GM23338 (cell line): ENCODE results near the gene ZNF236.

Experiments used
- CREB1 ChIP-seq: fragments of 250-450 bp; sonication (Bioruptor Pico); IDR thresholded peaks from 2 replicates; pipeline ENCODE4 v1.5.0; 2020; ENCODE audit warnings: low read depth, mild to moderate bottlenecking, moderate library complexity
- CTCF ChIP-seq, 2 experiments: fragments of 200-600 bp in 1 of 2; sonication (generic) in 1 of 2; conservative IDR thresholded peaks; 2 replicates each; pipeline versions ENCODE4 v1.5.1 to v1.6.1; 2016 to 2017; ENCODE audit warnings: antibody characterized with exemption in 2 of 2, low read depth in 2 of 2, mild to moderate bottlenecking in 2 of 2, moderate library complexity in 1 of 2
- ETS1 ChIP-seq: IDR thresholded peaks from 2 replicates; pipeline ENCODE4 v1.6.1; 2016; ENCODE audit warnings: antibody characterized with exemption
- EZH2 ChIP-seq: fragments of 200-600 bp; sonication (generic); IDR thresholded peaks from one replicate; pipeline ENCODE4 v1.8.0; 2017; ENCODE audit warnings: antibody characterized with exemption, mild to moderate bottlenecking, low read depth; ENCODE audit not compliant: unreplicated experiment
- EZH2phosphoT487 ChIP-seq: fragments of 200-600 bp; sonication (generic); IDR thresholded peaks from one replicate; pipeline ENCODE4 v1.8.1; 2018; ENCODE audit warnings: antibody characterized with exemption; ENCODE audit not compliant: unreplicated experiment
- JUNB ChIP-seq: IDR thresholded peaks from one replicate; pipeline ENCODE4 v1.6.1; 2016; ENCODE audit warnings: antibody characterized with exemption; ENCODE audit not compliant: unreplicated experiment
- NANOG ChIP-seq: IDR thresholded peaks from 2 replicates; pipeline ENCODE4 v1.6.1; 2016; ENCODE audit warnings: antibody characterized with exemption, borderline replicate concordance
- POLR2AphosphoS5 ChIP-seq: IDR thresholded peaks from 2 replicates; pipeline ENCODE4 v1.6.1; 2016; ENCODE audit warnings: antibody characterized with exemption, low read depth
- REST ChIP-seq: IDR thresholded peaks from one replicate; pipeline ENCODE4 v1.6.1; 2018; ENCODE audit warnings: antibody characterized with exemption; ENCODE audit not compliant: unreplicated experiment
- ZNF114 ChIP-seq: fragments of 250-450 bp; sonication (Bioruptor Pico); IDR thresholded peaks from 2 replicates; pipeline ENCODE4 v1.5.0; 2020; ENCODE audit warnings: mild to moderate bottlenecking, moderate library complexity
- ZNF462 ChIP-seq: fragments of 250-450 bp; sonication (Bioruptor Pico); IDR thresholded peaks from 2 replicates; pipeline ENCODE4 v1.5.0; 2020; ENCODE audit warnings: mild to moderate bottlenecking, moderate library complexity

GRCh38 chr18:76995896-76996295 is 173.5 kb downstream of the ZNF236 start:
- no peak for TF ChIP-seq CTCF (conservative IDR thresholded peaks at IDR 0.05; ENCODE audit: low read depth in 2 of 2)
- no peak for TF ChIP-seq POLR2AphosphoS5
- no peak for TF ChIP-seq REST
- TF ChIP-seq ETS1, result no peak
- no peak for TF ChIP-seq CREB1 (CRISPR knock-in tag)
- TF ChIP-seq EZH2, result no peak
- TF ChIP-seq EZH2phosphoT487, result no peak
- no peak for TF ChIP-seq JUNB
- no peak for TF ChIP-seq NANOG
- no peak for TF ChIP-seq ZNF462 (CRISPR knock-in tag)
- no peak for TF ChIP-seq ZNF114
